ENCODE measurements around the gene CEMIP. TPM values are rescaled to one million over a fixed set of nuclear protein-coding genes. Genes with fewer than 3 reads are reported as not detected.

CEMIP gene
- total RNA-seq, 3 donors from 2014 or later, result under 0.01 to 0.66 (median 0.59) TPM

GRCh38 chr15:80997692-80998091, 218.5 kb downstream of the CEMIP start:
- Histone ChIP-seq H3K27ac (no peak overlapping the region), H3K27me3 (no peaks in the 10 kb centered on the region), H3K4me1 (no peaks in the 10 kb centered on the region), H3K4me3 (no peak overlapping the region), H3K9me3 (no peaks in the 10 kb centered on the region), H3K36me3 (no peaks in the 10 kb centered on the region)
- no peak for DNase-seq (ENCODE audit: low spot score in 2 of 2)
- TF ChIP-seq, protein P1, sequence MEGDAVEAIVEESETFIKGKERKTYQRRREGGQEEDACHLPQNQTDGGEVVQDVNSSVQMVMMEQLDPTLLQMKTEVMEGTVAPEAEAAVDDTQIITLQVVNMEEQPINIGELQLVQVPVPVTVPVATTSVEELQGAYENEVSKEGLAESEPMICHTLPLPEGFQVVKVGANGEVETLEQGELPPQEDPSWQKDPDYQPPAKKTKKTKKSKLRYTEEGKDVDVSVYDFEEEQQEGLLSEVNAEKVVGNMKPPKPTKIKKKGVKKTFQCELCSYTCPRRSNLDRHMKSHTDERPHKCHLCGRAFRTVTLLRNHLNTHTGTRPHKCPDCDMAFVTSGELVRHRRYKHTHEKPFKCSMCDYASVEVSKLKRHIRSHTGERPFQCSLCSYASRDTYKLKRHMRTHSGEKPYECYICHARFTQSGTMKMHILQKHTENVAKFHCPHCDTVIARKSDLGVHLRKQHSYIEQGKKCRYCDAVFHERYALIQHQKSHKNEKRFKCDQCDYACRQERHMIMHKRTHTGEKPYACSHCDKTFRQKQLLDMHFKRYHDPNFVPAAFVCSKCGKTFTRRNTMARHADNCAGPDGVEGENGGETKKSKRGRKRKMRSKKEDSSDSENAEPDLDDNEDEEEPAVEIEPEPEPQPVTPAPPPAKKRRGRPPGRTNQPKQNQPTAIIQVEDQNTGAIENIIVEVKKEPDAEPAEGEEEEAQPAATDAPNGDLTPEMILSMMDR (IDR thresholded peaks at IDR 0.05), result no peak
- no peak for TF ChIP-seq POLR2A (IDR thresholded peaks at IDR 0.05)
- TF ChIP-seq POLR2AphosphoS5 (IDR thresholded peaks at IDR 0.05), result no peak
- intact Hi-C loops (cut with DNase I; ENCODE audit: low total_unique reads), result no loop called here

- DNase-seq (ENCODE audit: low spot score in 2 of 2), result no peak
These were observed 219.1 kb downstream of the CEMIP start for GRCh38 chr15:80998251-80998650.

GRCh38 chr15:80999623-81000036, 220.5 kb downstream of the CEMIP start:
- intact Hi-C loops (cut with DNase I; ENCODE audit: low total_unique reads), result no loop called here
- Histone ChIP-seq H3K36me3 (no peaks in the 10 kb centered on the region), H3K9me3 (no peaks in the 10 kb centered on the region), H3K4me3 (peak overlapping the region; percentile 79 to 88 (median 83)), H3K4me1 (no peaks in the 10 kb centered on the region), H3K27me3 (no peaks in the 10 kb centered on the region), H3K27ac (peak overlapping the region; percentile 91 to 98)
- no peak for TF ChIP-seq POLR2A (IDR thresholded peaks at IDR 0.05)
- no peak for TF ChIP-seq POLR2AphosphoS5 (IDR thresholded peaks at IDR 0.05)
- TF ChIP-seq, protein P1 (IDR thresholded peaks at IDR 0.05), result no peak
- peak in 1 of 2 donors; percentile 60 for DNase-seq (ENCODE audit: low spot score in 2 of 2)

More at GRCh38 chr15:80998251-80998650, 219.1 kb downstream of the CEMIP start:
- Histone ChIP-seq H3K36me3 (no peaks in the 10 kb centered on the region), H3K27me3 (no peaks in the 10 kb centered on the region), H3K4me1 (no peaks in the 10 kb centered on the region), H3K4me3 (no peak overlapping the region), H3K9me3 (no peaks in the 10 kb centered on the region), H3K27ac (peak overlapping the region in 1 of 2 donors; percentile 23)
- TF ChIP-seq, protein P1 (IDR thresholded peaks at IDR 0.05), result no peak
- TF ChIP-seq POLR2A (IDR thresholded peaks at IDR 0.05) (no peak), POLR2AphosphoS5 (IDR thresholded peaks at IDR 0.05) (no peak)
- intact Hi-C loops (cut with DNase I; ENCODE audit: low total_unique reads), result no loop called here

DNA sequence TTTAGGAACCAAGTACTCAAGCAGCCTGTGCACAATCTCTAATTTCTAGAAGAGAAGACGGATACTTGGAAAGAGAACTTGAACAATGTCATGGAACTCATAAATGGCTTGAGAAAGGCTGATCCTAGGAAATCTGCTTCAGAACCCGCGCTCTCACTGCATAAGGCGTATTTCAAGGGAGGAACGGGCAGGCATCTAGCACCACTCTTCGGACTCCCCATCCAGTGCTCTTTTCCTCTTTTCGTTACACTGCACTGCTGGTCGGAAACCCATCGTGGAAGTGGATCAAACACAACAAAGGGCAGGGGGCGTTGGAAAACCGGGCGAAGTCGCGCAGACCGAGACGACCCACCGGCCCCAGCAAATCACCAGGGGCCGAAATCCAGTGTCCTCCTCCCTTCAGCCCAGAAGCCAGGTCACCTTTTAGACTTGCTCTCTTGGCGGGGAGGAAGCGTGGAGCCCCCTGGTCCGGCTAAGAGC, 221.0 kb downstream of the CEMIP start:
- no peak for DNase-seq (ENCODE audit: low spot score in 2 of 2)
- Histone ChIP-seq H3K27me3 (no peaks in the 10 kb centered on the region), H3K9me3 (no peaks in the 10 kb centered on the region), H3K27ac (peak overlapping the region; percentile 91 to 98), H3K4me3 (peak overlapping the region; percentile 79 to 88 (median 83)), H3K4me1 (no peaks in the 10 kb centered on the region), H3K36me3 (no peaks in the 10 kb centered on the region)
- intact Hi-C loops (cut with DNase I; ENCODE audit: low total_unique reads), result no loop called here
- no peak for TF ChIP-seq POLR2A (IDR thresholded peaks at IDR 0.05)
- no peak for TF ChIP-seq POLR2AphosphoS5 (IDR thresholded peaks at IDR 0.05)
- TF ChIP-seq, protein P1 (IDR thresholded peaks at IDR 0.05), result no peak

GRCh38 chr15:81000624-81001151, 221.5 kb downstream of the CEMIP start, which contains the start of gene TLNRD1:
Gene TLNRD1 (plus strand): TSS chr15:81000923. CDS start chr15:81002272, 1,349 bp downstream.
- peak; percentile 78 to 83 for DNase-seq (ENCODE audit: low spot score in 2 of 2)
- H3K27ac ChIP-seq, result peak within 1 kb of the TSS; percentile 91 to 98
- no peaks in the 10 kb centered on the region for H3K9me3 ChIP-seq
- H3K4me3 ChIP-seq, result peak within 1 kb of the TSS; percentile 79 to 88 (median 83)
- TF ChIP-seq, protein P1 (IDR thresholded peaks at IDR 0.05), result no peak
- TF ChIP-seq POLR2AphosphoS5 (IDR thresholded peaks at IDR 0.05) (peak; percentile 84 to 95 (median 94)), POLR2A (IDR thresholded peaks at IDR 0.05) (peak; percentile 84)
- H3K4me1 ChIP-seq, result no peaks in the 10 kb centered on the region
- no peaks in the 10 kb centered on the region for H3K27me3 ChIP-seq
- intact Hi-C loops (cut with DNase I; ENCODE audit: low total_unique reads), result no loop called here
- H3K36me3 ChIP-seq, result no peaks in the 10 kb centered on the region

Data from breast epithelium (tissue), 4 donors.